ENCODE results near the gene ATG7. TPM values are rescaled to one million over a fixed set of nuclear protein-coding genes. Genes with fewer than 3 reads are reported as not detected.
"Not testable (repeated sequence)": the region's sequence is repeated elsewhere in the genome, so short reads cannot be mapped to it uniquely, and the experiment has no call there.

The ATG7 gene
- polyA plus RNA-seq, 10 donors = 10.7 to 18.7 (median 14.0) TPM

DNA sequence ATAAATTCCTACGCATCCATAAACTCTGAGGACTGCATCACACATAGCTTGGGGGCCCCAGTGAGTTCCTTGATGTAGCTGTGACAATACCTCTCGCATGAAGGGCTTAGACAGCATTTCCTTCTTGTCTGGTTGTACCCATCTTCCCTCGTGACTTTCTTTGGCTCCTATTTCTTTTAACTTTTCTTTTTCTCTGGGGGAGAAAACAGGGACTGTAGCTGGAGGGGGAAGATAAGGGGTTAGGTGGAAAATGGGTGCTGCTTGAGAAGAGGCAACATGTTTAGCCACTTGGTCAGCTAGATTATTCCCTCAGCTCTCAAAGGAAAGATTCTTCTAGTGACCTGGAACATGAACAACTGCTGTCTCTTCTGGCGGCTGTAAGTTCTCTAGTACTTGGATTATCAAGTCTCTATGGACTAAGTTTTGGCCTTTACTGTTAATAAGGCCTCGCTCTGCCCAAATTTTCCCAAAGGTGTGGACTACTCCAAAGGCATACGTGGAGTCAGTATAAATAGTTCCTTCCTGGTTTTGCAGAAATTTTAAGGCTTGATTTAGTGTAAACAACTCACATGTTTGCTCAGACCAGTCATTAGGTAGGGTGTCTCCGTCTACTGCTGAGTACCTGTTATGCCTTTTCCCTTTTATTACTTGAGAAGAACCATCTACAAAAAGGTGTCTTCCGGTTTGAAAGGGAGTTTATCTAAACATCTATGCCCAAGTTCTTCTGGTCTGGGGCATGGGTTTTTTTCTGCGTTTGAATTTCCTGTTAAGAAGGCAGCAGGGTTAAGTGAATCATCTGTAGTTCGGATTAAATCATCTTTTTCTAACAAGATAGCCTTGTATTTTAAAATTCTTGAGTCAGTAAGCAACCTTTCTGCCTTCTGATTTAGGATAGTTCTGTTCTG, 21.0 kb upstream of the ATG7 start:
- DNase-seq = no peak

DNA sequence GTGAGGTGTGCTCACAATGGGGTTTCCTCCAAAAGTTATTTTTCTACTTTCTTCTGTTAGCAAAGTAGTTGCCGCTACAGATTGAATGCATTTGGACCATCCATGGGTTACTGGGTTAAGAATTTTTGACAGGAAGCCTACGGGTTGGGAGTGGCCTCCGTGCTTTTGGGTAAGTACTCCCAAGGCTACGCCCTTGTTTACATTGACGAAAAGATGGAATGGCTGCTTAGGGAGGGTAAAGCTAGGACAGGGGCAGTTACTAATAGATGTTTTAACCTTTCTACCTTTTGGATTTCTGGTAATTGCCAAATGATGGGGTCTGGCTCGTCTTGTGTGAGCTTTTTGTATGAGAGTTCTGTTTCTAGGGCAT, 20.4 kb upstream of the ATG7 start:
- DNase-seq = no peak

- DNase-seq = no peak
These were observed 17.3 kb upstream of the ATG7 start for GRCh38 chr3:11254876-11255275.

DNA sequence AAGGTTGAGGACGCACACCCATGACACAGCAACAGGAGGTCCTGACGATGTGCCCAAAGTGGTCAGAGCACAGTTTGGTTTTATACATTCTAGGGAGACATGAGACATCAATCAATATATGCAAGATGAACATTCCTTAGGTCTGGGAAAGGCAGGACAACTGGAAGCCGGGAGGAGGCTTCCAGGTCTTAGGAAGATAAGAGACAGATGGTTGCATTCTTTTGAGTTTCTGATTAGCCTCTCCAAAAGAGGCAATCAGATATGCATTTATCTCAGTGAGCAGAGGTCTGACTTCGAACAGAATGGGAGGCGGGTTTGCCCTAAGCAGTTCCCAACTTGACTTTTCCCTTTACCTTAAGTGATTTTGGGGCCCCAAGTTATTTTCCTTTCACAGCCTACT, 16.7 kb upstream of the ATG7 start:
- DNase-seq = not testable (repeated sequence)

DNA sequence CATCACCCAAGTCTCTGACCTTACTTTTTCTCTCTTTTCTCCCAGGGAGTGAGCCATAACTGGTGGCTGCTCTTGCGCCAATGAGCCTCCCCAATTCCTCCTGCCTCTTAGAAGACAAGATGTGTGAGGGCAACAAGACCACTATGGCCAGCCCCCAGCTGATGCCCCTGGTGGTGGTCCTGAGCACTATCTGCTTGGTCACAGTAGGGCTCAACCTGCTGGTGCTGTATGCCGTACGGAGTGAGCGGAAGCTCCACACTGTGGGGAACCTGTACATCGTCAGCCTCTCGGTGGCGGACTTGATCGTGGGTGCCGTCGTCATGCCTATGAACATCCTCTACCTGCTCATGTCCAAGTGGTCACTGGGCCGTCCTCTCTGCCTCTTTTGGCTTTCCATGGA, 13.2 kb upstream of the ATG7 start:
- DNase-seq = no peak

DNA sequence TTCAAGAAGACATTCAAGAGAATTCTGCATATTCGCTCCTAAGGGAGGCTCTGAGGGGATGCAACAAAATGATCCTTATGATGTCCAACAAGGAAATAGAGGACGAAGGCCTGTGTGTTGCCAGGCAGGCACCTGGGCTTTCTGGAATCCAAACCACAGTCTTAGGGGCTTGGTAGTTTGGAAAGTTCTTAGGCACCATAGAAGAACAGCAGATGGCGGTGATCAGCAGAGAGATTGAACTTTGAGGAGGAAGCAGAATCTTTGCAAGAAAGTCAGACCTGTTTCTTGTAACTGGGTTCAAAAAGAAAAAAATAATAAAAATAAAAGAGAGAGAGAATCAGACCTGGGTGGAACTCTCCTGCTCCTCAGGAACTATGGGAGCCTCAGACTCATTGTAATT, 11.7 kb upstream of the ATG7 start:
- no peak for DNase-seq

GRCh38 chr3:11269007-11269406, 3.2 kb upstream of the ATG7 start:
- DNase-seq = no peak

- DNase-seq = no peak
These were observed 843 bp downstream of the ATG7 start for GRCh38 chr3:11272906-11273574.

- peak in 1 of 3 donors; percentile 59 for DNase-seq
These were observed 1.7 kb downstream of the ATG7 start for GRCh38 chr3:11273891-11274291.

DNA sequence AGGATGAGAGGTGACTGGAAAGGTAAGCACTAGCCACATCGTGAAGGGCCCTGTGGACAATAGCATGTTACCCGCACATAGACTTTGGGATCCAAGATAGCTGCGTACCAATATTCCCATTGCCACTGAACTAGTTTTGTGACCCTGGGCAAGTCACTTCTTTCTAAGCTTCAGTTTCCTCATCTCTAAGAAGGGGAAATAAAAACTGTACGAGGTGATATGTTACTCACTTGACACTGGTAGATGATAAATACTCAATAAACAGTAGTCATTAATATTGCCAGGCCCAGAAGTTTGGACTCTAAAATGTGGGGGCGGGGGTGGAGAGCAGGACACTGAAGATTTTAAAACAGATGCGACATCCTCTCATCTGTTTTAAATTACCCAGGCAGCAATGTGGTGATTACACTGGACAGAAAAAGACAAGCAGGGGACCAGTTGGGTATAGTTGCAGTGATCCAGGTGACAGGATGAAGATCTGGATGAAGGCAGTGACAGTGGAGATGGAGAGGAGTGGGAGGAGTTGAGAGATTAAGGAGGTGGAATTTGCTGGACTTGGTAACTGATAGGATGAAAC, 2.5 kb downstream of the ATG7 start:
- DNase-seq = no peak

- no peak for DNase-seq
These were observed 3.7 kb downstream of the ATG7 start for GRCh38 chr3:11275926-11276325.

GRCh38 chr3:11276901-11277300, 4.7 kb downstream of the ATG7 start:
- no peak for DNase-seq

GRCh38 chr3:11282250-11283138, 10.3 kb downstream of the ATG7 start:
- DNase-seq = peak; percentile 58 to 93 (median 83)

DNA sequence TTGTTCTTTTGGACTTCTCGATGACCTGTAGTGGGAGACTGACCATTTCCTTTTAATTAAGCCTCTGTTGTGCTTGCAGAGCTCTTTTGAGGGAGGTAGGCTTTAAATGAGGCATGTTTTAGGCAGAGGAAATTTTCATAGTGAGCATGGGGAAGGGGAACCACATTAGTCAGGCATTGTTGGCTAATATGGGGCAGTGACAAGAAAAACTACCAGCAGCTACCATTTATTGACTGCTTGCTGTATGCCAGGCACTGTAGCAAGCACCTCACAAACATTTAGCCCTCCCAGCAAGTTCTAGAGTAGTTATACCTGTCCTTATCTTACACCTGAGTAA, 10.9 kb downstream of the ATG7 start:
- no peak for DNase-seq

GRCh38 chr3:11284011-11284410, 11.8 kb downstream of the ATG7 start:
- DNase-seq = no peak

DNA sequence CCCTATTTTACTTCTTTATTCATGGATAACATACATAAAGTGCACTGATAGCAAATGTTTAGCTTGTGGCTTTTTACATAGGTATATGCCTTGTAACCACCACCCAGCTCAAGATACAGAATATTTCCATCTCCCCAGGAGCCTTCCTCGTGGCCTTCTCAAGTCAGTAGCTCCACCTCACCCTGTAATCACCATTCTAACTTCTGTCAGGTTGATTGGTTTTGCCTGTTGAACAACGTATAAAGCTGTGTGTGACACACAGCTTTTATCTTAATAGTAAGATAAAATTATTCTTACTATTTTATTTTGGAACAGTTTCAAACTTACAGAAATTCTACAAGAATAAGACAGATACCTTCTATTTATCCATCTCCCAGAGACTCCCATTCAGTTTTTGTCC, 13.3 kb downstream of the ATG7 start:
- no peak for DNase-seq

DNA sequence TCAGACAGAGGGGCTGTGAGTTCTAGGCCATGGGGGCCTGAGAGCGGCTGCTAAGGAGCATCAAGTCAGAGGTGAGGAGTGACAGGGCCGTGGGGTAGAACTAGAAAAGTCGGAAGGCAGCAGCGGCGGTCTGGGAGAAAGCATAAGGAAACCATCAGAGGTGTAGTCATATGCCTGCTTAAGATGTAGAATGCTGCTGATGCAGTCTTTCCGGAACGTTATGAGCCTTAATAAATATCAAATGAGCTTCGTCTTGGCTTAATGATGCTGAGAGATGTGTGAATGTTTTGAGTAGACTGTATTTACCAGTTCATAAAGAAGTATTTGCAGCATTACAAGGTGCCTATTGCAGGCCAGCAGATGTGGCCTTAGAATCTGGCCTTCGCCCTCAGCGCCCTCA, 15.2 kb downstream of the ATG7 start:
- DNase-seq = no peak

DNA sequence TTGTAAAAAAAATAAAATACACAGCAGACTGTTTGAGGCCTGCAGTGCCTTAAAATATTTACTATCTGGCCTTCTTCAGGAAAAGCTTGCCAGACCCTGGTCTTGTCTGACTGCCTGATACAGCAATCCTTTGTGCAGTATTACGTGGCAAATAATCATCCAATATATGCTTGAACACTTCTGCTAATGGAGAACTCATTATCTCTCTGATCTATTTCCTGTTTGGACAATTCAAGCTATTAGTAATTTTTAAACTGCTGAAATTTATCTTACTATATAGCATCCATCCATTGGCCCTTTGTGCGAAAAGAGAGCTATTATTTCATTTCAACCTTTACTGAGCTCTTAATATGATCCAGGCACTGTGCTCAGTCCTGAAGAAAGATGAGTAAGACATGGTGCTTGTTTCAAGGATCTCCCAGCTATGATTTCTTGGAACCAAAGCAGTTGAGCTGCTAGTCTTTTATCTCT, 15.9 kb downstream of the ATG7 start:
- DNase-seq = peak in 1 of 3 donors; percentile 40

GRCh38 chr3:11288786-11289637, 16.8 kb downstream of the ATG7 start:
- DNase-seq = peak in 2 of 3 donors; percentile 61 to 81

DNA sequence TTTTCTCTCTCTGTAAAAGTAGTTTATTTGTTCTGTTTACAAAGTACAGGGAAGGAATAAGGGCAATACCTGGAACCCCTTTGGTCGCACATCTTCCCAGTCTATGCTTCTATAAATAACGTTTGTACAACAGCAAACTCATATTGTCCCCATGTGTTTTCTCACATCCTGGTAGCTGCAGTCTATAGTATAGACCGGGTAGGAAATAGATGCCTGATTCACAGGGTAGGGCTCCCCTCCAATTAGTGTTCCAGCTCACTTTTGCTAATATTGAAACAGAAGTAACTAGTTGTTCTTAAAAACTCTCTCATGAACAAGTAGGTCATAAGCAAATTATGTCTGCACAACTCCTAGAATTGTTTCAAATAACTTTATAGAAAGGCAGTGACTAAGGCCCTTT, 17.7 kb downstream of the ATG7 start:
- DNase-seq = no peak

All from muscle of back (tissue), 11 donors.